HG03039 (cell line): ENCODE measurements around the gene RIPOR3.
"Not testable (repeated sequence)": the region's sequence is repeated elsewhere in the genome, so short reads cannot be mapped to it uniquely, and the experiment has no call there.

ENCODE experiments used
- ATAC-seq: cut with Tn5 transposase; IDR thresholded peaks from one replicate; pipeline ENCODE4 v1.9.1; 2021; ENCODE audit warnings: mild to moderate bottlenecking, moderate library complexity; ENCODE audit not compliant: unreplicated experiment

RIPOR3 gene

GRCh38 chr20:50659975-50660670 lies 31.2 kb downstream of the RIPOR3 start:
- ATAC-seq = no peak

- ATAC-seq = no peak
These were observed 32.5 kb downstream of the RIPOR3 start for GRCh38 chr20:50658804-50659380.

GRCh38 chr20:50655311-50655880 lies 35.9 kb downstream of the RIPOR3 start:
- no peak for ATAC-seq

GRCh38 chr20:50654904-50655303 lies 36.4 kb downstream of the RIPOR3 start:
- ATAC-seq = no peak

- ATAC-seq = no peak
These were observed 38.5 kb downstream of the RIPOR3 start for GRCh38 chr20:50652702-50653294.

- no peak for ATAC-seq
These were observed 39.7 kb downstream of the RIPOR3 start for GRCh38 chr20:50651676-50652075.

- ATAC-seq = no peak
These were observed 41.8 kb downstream of the RIPOR3 start for GRCh38 chr20:50649590-50649989.

- no peak for ATAC-seq
These were observed 42.7 kb downstream of the RIPOR3 start for GRCh38 chr20:50648651-50649050.

GRCh38 chr20:50646483-50646996 lies 44.8 kb downstream of the RIPOR3 start:
- ATAC-seq = no peak

GRCh38 chr20:50645253-50646068 lies 45.9 kb downstream of the RIPOR3 start:
- no peak for ATAC-seq

- ATAC-seq = no peak
These were observed 49.0 kb downstream of the RIPOR3 start for GRCh38 chr20:50642288-50642803.

GRCh38 chr20:50641625-50642287 lies 49.6 kb downstream of the RIPOR3 start:
- ATAC-seq = not testable (repeated sequence)

GRCh38 chr20:50639971-50640711 lies 51.2 kb downstream of the RIPOR3 start:
- ATAC-seq = not testable (repeated sequence)

GRCh38 chr20:50638015-50638847 lies 53.1 kb downstream of the RIPOR3 start:
- ATAC-seq = not testable (repeated sequence)

GRCh38 chr20:50636601-50637540 lies 54.5 kb downstream of the RIPOR3 start:
- no peak for ATAC-seq

- ATAC-seq = no peak
These were observed 55.4 kb downstream of the RIPOR3 start for GRCh38 chr20:50635676-50636600.
